Mucosa of descending colon (tissue), 3 donors: Measurements from ENCODE around the gene AGPS. TPM values are rescaled to one million over a fixed set of nuclear protein-coding genes. Genes with fewer than 3 reads are reported as not detected.
A peak's percentile ranks its signal among the peaks of the same experiment; 100 is the strongest.
"Not testable (repeated sequence)": the region's sequence is repeated elsewhere in the genome, so short reads cannot be mapped to it uniquely, and the experiment has no call there.

Source experiments
- ATAC-seq: fragments of 200-7000 bp; cut with Tn5 transposase; one replicate; pipeline ENCODE4 v1.9.1; 2020; ENCODE audit warnings: mild to moderate bottlenecking, moderate library complexity
- DNase-seq, 3 donors: peaks; one replicate each; pipeline ENCODE4 v3.0.0-alpha.2; 2020
- H3K36me3 ChIP-seq: fragments of 200-600 bp; one replicate; pipeline ENCODE4 v1.8.0; 2021; ENCODE audit warnings: low read depth, mild to moderate bottlenecking
- H3K4me1 ChIP-seq: fragments of 200-600 bp; one replicate; pipeline ENCODE4 v1.8.0; 2021; ENCODE audit warnings: low read depth, mild to moderate bottlenecking
- H3K4me3 ChIP-seq: fragments of 200-600 bp; one replicate; pipeline ENCODE4 v1.8.0; 2021; ENCODE audit warnings: mild to moderate bottlenecking
- H3K9me3 ChIP-seq: fragments of 200-600 bp; one replicate; pipeline ENCODE4 v1.8.0; 2021; ENCODE audit warnings: mild to moderate bottlenecking
- CTCF ChIP-seq: fragments of 200-600 bp; IDR thresholded peaks from one replicate; pipeline ENCODE4 v1.8.0; 2022; ENCODE audit warnings: antibody characterized with exemption, mild to moderate bottlenecking
- intact Hi-C, 2 donors: fragments of 100-400 bp; cut with DNase I in 1 of 2; cut with micrococcal nuclease in 1 of 2; formaldehyde crosslinking; loops; one replicate each; pipeline versions ENCODE4 v1.11.0 to v1.11.1; 2022; cut with DNase I, micrococcal nuclease
- total RNA-seq, 3 donors: library from RNA; stranded (reverse); fragmentation: NEBNext Ultra II Directional in 2 of 3; extraction: Animal tissue kit (Norgen Biotek cat#: 25700) in 2 of 3; gene quantifications; one replicate each; pipeline versions ENCODE4 v1.2.1 to v1.2.4, GENCODE V29; 2021 to 2023
- donor health status: DM: no; HTN: no; CAD: no; lungs with moderate emphysema.
- donor health status: DM: no; HTN: no; CAD: no.
- donor health status: DM: no; HTN: yes; CAD: no.

AGPS gene
- total RNA-seq, 3 donors from 2014 or later, result 43.0 to 58.4 (median 48.7) TPM

DNA sequence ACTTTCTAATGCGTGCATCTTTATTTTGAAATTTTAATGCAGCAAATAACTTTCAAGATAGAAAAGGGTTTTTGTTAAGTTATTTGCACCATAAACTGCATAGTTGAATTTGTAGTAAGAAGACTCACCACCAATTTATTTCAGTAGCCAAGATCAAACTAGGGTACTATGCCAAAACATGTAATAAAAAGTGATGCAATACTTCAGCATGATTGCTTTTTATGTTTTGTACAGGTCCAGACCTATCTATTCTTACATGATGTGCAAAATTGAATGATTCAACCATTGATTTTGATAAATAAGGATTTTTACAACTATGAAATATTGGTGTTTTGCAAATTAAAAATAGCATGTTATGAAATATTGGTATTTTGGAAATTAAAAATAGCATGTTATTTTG lies 26.7 kb downstream of the AGPS start:
- no peaks in the 10 kb centered on the region for H3K36me3 ChIP-seq
- ATAC-seq (peak; percentile 29), DNase-seq (no peak)
- no peak for TF ChIP-seq CTCF
- H3K9me3 ChIP-seq, result no peaks in the 10 kb centered on the region
- intact Hi-C loops, result loop anchor here (10.0 kb wide), 2 partner anchors 84 to 254 kb away; no protein-coding TSS in a partner anchor
- no peaks in the 10 kb centered on the region for H3K4me1 ChIP-seq
- H3K4me3 ChIP-seq, result no peak overlapping the region

- DNase-seq, result no peak
- no peaks in the 10 kb centered on the region for H3K36me3 ChIP-seq
- intact Hi-C loops, result no loop called here
- peaks cover 2% of the 10 kb centered on the region for H3K9me3 ChIP-seq
- no peaks in the 10 kb centered on the region for H3K4me1 ChIP-seq
- no peak for ATAC-seq
- H3K4me3 ChIP-seq, result no peak overlapping the region
- TF ChIP-seq CTCF, result no peak
These were observed 29.7 kb downstream of the AGPS start for GRCh38 chr2:177422271-177422670.

GRCh38 chr2:177424120-177424519 lies 31.5 kb downstream of the AGPS start:
- H3K36me3 ChIP-seq, H3K4me3 ChIP-seq, H3K9me3 ChIP-seq, H3K4me1 ChIP-seq, DNase-seq, ATAC-seq, intact Hi-C loops: not testable (repeated sequence)

DNA sequence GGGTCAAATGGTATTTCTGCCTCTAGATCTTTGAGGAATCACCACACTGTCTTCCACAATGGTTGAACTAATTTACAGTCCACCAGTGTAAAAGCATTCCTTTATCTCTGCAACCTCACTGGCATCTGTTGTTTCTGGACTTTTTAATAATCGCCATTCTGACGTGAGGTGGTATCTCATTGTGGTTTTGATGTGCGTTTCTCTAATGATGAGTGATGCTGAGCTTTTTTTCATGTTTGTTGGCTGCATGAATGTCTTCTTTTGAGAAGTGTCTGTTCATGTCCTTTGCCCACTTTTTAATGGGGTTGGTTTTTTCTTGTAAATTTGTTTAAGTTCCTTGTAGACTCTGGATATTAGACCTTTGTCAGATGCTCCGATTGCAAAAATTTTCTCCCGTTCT lies 32.0 kb downstream of the AGPS start:
- DNase-seq, ATAC-seq, H3K9me3 ChIP-seq, H3K36me3 ChIP-seq, H3K4me1 ChIP-seq, intact Hi-C loops, H3K4me3 ChIP-seq: not testable (repeated sequence)

DNA sequence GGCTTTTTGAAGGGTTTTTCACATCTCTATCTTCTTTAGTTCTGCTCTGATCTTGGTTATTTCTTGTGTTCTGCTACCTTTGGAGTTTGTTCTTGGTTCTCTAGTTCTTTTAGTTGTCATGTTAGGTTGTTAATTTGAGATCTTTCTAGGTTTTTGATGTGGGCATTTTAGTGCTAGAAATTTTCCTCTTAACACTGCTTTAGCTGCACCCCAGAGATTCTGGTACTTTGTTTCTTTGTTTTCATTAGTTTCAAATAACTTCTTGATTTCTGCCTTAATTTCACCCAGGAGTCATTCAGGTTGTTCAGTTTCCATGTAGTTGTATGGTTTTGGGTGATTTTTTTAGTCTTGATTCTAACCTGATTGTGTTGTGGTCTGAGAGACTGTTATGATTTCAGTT lies 34.7 kb downstream of the AGPS start:
- intact Hi-C loops, result no loop called here
- no peaks in the 10 kb centered on the region for H3K36me3 ChIP-seq
- H3K4me3 ChIP-seq, result no peak overlapping the region
- ATAC-seq (no peak), DNase-seq (no peak)
- H3K9me3 ChIP-seq, result peaks cover 21% of the 10 kb centered on the region
- TF ChIP-seq CTCF, result no peak
- no peaks in the 10 kb centered on the region for H3K4me1 ChIP-seq

DNA sequence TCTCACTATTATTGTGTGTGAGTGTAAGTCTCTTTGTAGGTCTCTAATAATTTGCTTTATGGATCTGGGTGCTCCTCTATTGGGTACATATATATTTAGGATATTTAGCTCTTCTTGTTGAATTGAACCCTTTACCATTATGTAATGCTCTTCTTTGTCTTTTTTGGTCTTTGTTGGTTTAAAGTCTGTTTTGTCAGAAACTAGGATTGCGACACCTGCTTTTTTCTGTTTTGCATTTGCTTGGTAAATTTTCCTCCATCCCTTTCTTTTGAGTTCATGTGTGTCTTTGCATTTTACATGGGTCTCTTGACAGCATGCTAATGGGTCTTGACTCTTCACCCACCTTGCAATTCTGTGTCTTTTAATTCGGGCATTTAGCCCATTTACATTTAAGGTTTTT lies 35.4 kb downstream of the AGPS start:
- H3K36me3 ChIP-seq, ATAC-seq, intact Hi-C loops, H3K4me3 ChIP-seq, H3K4me1 ChIP-seq, DNase-seq: not testable (repeated sequence)
- H3K9me3 ChIP-seq, result peaks cover 27% of the 10 kb centered on the region

GRCh38 chr2:177429688-177430325 lies 37.2 kb downstream of the AGPS start:
- peak; percentile 25 for ATAC-seq
- H3K9me3 ChIP-seq, result peaks cover 39% of the 10 kb centered on the region
- intact Hi-C loops, result no loop called here

More at GRCh38 chr2:177429688-177430325, 37.2 kb downstream of the AGPS start:
- no peak for DNase-seq
- no peak for TF ChIP-seq CTCF
- H3K4me3 ChIP-seq, result no peak overlapping the region
- no peaks in the 10 kb centered on the region for H3K36me3 ChIP-seq
- H3K4me1 ChIP-seq, result no peaks in the 10 kb centered on the region
